ENCODE results near the gene HACD3. TPM values are rescaled to one million over a fixed set of nuclear protein-coding genes. Genes with fewer than 3 reads are reported as not detected.
"Not testable (repeated sequence)": the region's sequence is repeated elsewhere in the genome, so short reads cannot be mapped to it uniquely, and the experiment has no call there.

Gene HACD3
- total and polyA plus RNA-seq, 3 donors from 2014 or later = 37.5 to 70.6 (median 38.6) TPM

DNA sequence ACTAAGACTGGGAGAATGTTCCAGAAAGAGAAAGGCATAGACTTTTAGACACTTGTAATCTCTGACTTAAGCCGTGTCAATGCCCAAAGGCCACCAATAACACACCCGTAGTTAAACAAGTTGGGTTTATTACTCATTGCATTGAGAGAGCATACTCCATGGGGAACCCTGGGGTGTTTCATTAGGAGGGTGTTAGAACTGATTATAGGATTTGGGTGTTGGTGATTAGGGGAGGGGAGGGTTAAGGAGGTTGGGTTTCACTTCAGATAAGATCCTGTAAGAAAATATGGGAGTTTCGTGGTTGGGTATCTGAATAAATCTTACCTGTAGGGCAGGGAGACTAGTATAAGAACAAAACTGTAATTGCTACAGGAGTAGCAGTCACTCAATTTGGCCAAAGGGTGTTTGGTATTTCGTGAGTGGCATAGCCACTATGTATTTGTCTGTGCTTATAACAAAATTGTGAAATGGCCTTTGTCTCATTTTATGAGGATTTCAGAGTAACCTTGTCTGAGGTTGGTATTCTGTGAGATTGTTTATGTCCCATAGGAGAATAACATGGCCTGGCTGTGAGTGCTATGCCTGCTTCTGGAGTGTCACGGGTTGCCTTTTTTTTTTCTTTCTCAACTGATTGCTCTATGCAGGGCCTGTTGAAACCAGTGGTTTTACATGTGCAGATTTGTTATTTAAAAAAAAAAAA lies 2.9 kb downstream of the HACD3 start:
- no peak overlapping the region for H3K4me3 ChIP-seq
- no peaks in the 10 kb centered on the region for H3K36me3 ChIP-seq (ENCODE audit: low read depth, missing control alignments)
- 57 to 64% methylated on average over 5 of the region's 5 CpGs for whole genome bisulfite sequencing, 2 donors
- H3K27ac ChIP-seq = no peak overlapping the region
- H3K4me1 ChIP-seq = no peaks in the 10 kb centered on the region
- DNase-seq = no peak
- no peaks in the 10 kb centered on the region for H3K9me3 ChIP-seq
- no peak for TF ChIP-seq POLR2A (IDR thresholded peaks at IDR 0.05)
- TF ChIP-seq, protein P1, sequence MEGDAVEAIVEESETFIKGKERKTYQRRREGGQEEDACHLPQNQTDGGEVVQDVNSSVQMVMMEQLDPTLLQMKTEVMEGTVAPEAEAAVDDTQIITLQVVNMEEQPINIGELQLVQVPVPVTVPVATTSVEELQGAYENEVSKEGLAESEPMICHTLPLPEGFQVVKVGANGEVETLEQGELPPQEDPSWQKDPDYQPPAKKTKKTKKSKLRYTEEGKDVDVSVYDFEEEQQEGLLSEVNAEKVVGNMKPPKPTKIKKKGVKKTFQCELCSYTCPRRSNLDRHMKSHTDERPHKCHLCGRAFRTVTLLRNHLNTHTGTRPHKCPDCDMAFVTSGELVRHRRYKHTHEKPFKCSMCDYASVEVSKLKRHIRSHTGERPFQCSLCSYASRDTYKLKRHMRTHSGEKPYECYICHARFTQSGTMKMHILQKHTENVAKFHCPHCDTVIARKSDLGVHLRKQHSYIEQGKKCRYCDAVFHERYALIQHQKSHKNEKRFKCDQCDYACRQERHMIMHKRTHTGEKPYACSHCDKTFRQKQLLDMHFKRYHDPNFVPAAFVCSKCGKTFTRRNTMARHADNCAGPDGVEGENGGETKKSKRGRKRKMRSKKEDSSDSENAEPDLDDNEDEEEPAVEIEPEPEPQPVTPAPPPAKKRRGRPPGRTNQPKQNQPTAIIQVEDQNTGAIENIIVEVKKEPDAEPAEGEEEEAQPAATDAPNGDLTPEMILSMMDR (IDR thresholded peaks at IDR 0.05) = no peak
- no peaks in the 10 kb centered on the region for H3K27me3 ChIP-seq
- intact Hi-C loops (cut with DNase I; ENCODE audit: low total_unique reads) = no loop called here

DNA sequence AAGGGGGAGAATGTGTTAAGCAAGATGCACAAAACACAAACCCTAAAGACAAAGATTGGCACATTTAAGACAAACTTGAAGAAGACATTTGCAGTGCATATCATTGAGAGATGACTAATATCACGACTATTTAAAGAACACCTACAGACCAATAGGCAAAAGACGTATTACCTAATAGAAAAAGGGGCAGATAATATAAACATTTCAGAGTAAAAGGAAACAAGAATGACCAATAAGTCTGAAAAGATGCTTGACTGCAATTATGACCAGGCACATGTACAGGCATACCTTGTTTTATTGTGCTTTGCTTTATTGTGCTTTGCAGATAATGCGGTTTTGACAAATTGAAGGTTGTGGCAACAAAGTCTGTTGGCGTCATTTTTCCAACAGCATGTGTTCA lies 4.9 kb downstream of the HACD3 start:
- TF ChIP-seq, protein P1 (IDR thresholded peaks at IDR 0.05) = no peak
- no peak for TF ChIP-seq POLR2A (IDR thresholded peaks at IDR 0.05)
- WGBS, 2 donors = 91 to 95% methylated on average over 4 of the region's 4 CpGs
- Histone ChIP-seq H3K4me1 (no peaks in the 10 kb centered on the region), H3K27ac (no peak overlapping the region), H3K36me3 (ENCODE audit: low read depth, missing control alignments) (no peaks in the 10 kb centered on the region), H3K9me3 (no peaks in the 10 kb centered on the region), H3K4me3 (no peak overlapping the region), H3K27me3 (no peaks in the 10 kb centered on the region)
- DNase-seq = no peak
- intact Hi-C loops (cut with DNase I; ENCODE audit: low total_unique reads) = no loop called here

DNA sequence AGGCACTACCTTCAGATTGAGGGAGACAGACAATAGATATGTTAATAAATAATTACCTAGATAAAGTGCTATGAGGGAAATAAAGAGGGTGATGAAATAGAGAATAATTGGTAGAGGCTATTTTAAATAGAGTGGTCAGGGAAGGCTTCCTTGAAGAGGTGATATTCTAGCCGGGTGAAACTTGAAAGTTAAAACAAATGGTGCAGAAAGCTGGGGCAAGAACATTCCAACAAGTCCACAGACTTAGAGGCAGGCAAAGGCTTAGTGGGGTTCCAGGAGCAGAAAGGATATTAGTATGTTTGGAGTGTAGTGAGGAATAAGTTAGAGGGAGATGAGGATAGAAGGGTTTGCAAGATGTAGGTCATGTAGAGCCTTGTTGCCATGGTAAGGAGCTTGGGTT lies 10.1 kb downstream of the HACD3 start:
- Histone ChIP-seq H3K4me1 (no peaks in the 10 kb centered on the region), H3K27ac (no peak overlapping the region), H3K9me3 (no peaks in the 10 kb centered on the region), H3K4me3 (no peak overlapping the region), H3K36me3 (ENCODE audit: low read depth, missing control alignments) (no peaks in the 10 kb centered on the region), H3K27me3 (no peaks in the 10 kb centered on the region)
- WGBS, 2 donors = 92 to 96% methylated on average over 1 of the region's 1 CpG
- no peak for DNase-seq
- TF ChIP-seq, protein P1 (IDR thresholded peaks at IDR 0.05) = no peak
- no peak for TF ChIP-seq POLR2A (IDR thresholded peaks at IDR 0.05)
- intact Hi-C loops (cut with DNase I; ENCODE audit: low total_unique reads) = no loop called here

DNA sequence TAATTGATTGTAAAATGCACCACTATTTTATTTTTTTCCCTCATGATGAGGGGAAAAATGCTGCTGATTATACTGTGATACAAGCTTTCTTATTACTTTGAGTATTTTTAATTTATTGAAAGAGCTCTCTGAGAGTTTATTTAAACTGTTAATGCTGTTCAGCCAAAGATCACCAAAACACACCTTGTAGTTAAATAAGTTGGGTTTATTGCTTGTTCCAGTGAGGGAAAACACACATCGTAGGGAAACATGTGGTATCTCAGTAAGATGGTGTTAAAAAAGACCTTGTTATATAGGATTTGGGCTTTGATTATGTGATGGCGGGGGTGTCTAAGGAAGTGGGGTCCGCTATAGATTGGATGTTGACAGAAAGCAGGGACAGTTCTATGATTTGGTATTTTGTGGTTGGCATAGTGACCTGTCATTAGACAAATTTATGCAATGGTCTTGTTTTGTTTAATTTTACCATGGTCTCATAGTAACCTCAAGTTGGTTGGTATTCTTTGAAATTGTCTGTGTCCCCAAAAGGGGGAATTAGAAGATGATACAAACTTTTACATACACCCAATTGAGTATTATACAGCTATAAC lies 11.1 kb downstream of the HACD3 start:
- intact Hi-C loops (cut with DNase I; ENCODE audit: low total_unique reads) = no loop called here
- Histone ChIP-seq H3K4me1 (no peaks in the 10 kb centered on the region), H3K27ac (no peak overlapping the region), H3K27me3 (no peaks in the 10 kb centered on the region), H3K36me3 (ENCODE audit: low read depth, missing control alignments) (no peaks in the 10 kb centered on the region), H3K9me3 (no peaks in the 10 kb centered on the region), H3K4me3 (no peak overlapping the region)
- WGBS, 2 donors = 92 to 96% methylated on average over 3 of the region's 3 CpGs
- DNase-seq = no peak
- TF ChIP-seq, protein P1 (IDR thresholded peaks at IDR 0.05) = no peak
- TF ChIP-seq POLR2A (IDR thresholded peaks at IDR 0.05) = no peak

DNA sequence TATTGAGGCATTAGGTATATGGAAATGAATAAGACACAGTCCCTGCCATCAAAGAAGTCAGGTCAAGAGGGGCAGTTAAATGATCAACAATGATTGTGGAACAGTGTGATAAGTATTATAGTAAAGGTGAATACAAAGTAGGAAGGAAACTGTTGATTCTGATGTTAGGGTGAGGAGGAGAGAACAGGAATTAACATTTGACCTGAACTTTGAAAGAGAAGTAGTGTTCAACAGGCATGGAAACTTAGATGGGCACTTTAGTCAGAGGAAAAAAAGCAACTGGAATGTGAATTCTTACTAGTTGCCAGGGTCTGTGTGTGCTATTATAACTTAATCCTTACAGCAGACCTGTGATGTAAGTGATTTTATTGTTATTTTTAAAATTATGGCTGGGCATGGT lies 17.6 kb downstream of the HACD3 start:
- Histone ChIP-seq H3K36me3 (ENCODE audit: low read depth, missing control alignments) (no peaks in the 10 kb centered on the region), H3K4me1 (peaks cover 8% of the 10 kb centered on the region), H3K4me3 (no peak overlapping the region), H3K27ac (no peak overlapping the region), H3K9me3 (no peaks in the 10 kb centered on the region), H3K27me3 (no peaks in the 10 kb centered on the region)
- DNase-seq = no peak
- intact Hi-C loops (cut with DNase I; ENCODE audit: low total_unique reads) = no loop called here
- TF ChIP-seq POLR2A (IDR thresholded peaks at IDR 0.05) = no peak
- TF ChIP-seq, protein P1 (IDR thresholded peaks at IDR 0.05) = no peak

DNA sequence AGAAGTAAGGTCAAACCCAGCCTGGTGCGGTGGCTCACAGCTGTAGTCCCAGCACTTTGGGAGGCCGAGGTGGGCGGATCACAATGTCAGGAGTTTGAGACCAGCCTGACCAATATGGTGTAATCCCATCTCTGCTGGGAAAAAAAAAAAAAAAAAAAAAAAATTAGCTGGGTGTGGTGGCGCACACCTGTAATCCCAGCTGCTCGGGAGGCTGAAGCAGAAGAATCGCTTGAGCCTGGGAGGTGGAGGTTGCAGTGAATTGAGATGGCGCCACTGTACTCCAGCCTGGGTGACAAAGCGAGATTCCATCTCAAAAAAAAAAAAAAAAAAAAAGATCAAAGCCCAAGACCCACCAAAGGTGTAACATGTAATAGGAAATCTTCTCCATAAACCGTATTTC lies 19.0 kb downstream of the HACD3 start:
- 97 to 99% methylated on average over 9 of the region's 9 CpGs for WGBS, 2 donors
- H3K27me3 ChIP-seq; DNase-seq; H3K4me3 ChIP-seq; intact Hi-C loops (cut with DNase I; ENCODE audit: low total_unique reads); H3K9me3 ChIP-seq; H3K36me3 ChIP-seq (ENCODE audit: low read depth, missing control alignments); H3K27ac ChIP-seq; H3K4me1 ChIP-seq: not testable (repeated sequence)

Data from testis (tissue), 3 donors.